HG02571 (cell line): ENCODE data around the gene ZNF805.
"Not testable (repeated sequence)": the region's sequence is repeated elsewhere in the genome, so short reads cannot be mapped to it uniquely, and the experiment has no call there.

Experiments
- ATAC-seq: cut with Tn5 transposase; IDR thresholded peaks from one replicate; pipeline ENCODE4 v1.9.1; 2021; ENCODE audit warnings: mild to moderate bottlenecking, moderate library complexity; ENCODE audit not compliant: unreplicated experiment

ZNF805 gene

DNA sequence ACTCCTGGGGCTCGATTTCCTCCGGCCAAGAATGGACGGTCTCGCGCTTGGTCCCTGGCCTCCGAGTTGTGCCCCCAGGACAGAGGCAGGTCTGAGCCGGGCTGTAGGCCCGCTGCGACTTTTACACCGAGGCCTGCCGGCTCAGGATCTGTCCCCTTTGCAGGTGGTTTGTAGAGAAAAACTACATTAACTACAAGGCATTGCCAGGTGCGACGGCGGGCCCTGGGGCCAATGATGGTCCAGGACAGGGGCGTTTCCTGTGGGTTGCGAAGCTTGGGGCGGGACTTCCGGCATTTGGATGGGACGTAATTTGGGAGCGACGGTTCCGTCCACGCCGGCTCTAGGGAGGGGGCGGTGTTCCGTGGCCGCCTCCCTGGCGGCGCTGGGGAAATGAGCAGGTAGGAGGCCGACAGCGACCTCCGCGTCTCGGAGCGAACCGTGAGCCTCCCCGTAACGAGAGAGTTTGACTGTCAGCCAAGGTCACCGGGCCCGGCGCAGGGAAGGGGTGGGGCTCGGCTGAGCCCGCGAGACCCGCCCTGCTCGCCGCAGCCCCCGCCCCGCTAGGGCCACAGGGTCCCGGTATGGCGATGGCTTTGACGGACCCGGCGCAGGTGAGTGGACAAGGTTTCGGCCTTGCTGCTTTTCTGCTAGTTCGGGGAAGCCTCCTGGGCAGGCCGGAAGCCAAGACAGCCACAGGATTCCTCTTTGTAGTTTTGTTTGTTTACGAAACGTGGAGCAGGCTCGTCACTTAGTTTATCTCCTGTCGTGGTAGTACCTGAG, at the start of gene ZNF805:
ZNF805 (plus strand) TSS at position 322 of the 780 bp plus-strand sequence; CDS start at position 582, 260 bp downstream.
- peak; percentile 88 for ATAC-seq

DNA sequence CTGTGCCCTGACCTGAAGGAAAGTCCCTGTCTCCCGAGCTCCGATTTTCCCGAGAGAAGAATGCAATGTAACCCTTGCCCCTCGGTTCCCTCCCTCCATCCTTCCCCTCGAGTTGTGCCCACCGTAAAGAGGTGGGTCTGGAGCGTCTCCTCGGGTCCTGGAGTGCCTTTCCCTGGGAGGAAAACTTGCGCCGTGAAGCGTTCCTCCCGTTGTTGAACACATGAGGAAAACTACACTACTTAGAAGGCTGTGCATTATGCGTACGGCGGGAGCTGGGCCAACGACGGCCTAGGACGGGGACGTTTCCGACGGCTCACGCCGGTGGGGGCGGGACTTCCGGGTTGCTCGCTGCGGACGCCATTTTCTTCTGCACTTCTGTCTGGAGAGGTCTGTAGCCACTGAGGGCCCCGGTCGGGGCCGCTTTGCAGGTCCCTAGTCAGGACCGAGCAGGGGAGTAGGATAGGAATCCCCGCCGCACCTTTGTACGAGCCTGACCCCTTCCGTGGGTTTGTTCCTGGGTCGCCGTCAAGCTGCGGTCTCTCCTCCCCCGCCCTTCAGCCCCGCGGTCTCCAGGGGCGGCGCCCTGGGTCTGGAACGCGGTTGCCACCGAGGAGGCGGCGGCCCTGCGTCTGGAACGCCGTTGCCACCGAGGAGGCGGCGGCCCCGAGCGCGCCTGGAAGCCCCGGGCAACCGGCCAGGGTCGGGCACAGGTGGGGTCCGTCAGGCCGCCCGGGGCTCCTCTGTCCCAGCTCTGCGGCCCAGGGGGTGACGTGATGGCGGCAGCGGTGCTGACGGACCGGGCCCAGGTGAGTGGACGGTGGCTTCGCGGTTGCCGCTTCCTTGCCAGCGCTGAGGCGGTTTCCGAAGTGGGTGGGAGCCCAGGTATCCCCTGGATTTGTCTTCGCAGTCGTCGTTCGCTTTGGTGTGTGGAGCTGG, 49.0 kb upstream of the ZNF805 start, which contains the start of gene ZNF264:
ZNF264 (plus strand) TSS at position 360 of the 936 bp plus-strand sequence; CDS start at position 774, 414 bp downstream.
- peak; percentile 95 for ATAC-seq

DNA sequence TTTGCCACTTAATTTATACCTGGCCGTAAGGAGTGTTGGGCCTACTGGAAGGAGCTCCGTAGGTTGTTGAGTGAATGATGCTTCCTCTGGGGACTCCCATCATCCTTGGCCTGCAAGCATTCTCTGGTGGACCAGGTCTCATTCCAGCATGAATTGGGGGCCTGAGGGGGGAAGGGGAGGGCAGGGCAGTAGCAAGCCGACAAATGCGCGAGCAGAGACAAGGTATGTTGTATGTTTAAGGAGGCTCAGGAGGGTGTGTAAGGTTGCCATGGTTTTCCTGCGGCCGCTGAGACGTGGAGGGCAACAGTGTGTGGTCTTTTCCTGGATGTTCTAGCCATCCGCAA, 48.4 kb upstream of the ZNF805 start:
- ATAC-seq = no peak

DNA sequence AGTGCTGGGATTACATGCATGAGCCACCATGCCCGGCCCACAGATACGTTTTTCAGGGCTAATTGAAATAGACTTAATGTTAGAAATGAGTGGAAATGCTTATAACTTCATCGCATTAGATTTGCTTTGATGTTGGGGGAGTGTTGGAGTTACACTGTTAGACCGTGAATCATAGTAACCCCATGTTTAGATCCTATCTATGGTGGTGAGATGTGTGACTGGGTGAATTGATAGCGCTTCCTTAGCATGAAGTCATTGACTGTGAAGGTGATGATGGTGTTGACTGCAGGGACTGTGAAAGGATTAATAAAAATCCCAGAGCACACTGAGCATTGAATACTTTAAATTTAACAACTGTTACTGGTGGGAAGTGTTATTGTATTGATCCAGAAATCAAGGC, 47.4 kb upstream of the ZNF805 start:
- no peak for ATAC-seq

- not testable (repeated sequence) for ATAC-seq
Measured at GRCh38 chr19:57197874-57198273, 42.6 kb upstream of the ZNF805 start.

DNA sequence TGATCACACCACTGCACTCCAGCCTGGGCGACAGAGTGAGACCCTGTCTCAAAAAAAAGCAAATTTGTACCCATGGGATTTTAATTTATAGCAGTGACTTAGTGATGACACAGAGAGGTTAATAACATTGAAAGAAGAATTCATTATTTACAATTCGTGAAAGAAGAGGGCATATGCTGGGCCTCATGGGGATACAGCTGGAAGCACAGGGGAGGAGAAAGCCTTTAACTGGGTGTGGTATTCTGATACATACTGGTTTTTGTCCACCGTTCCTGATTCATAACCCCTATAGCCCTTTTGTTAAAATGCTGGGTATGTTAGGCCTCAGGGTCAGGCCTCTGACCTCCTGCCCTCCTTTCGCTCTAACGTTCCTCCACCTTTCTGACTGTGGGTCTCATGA, 38.3 kb upstream of the ZNF805 start:
- ATAC-seq = no peak

GRCh38 chr19:57210381-57210780, 30.1 kb upstream of the ZNF805 start:
- ATAC-seq = no peak

DNA sequence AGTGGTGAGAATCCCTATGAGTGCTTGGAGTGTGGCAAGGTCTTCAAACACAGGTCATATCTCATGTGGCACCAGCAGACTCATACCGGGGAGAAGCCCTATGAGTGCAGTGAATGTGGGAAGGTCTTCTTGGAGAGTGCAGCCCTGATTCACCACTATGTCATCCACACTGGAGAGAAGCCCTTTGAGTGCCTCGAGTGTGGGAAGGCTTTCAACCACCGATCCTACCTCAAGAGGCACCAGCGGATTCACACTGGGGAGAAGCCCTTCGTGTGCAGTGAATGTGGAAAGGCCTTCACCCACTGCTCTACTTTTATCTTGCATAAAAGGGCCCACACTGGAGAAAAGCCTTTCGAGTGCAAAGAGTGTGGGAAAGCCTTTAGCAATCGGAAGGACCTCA, 28.3 kb upstream of the ZNF805 start:
- no peak for ATAC-seq

GRCh38 chr19:57227502-57227901, 12.9 kb upstream of the ZNF805 start:
- ATAC-seq = no peak

DNA sequence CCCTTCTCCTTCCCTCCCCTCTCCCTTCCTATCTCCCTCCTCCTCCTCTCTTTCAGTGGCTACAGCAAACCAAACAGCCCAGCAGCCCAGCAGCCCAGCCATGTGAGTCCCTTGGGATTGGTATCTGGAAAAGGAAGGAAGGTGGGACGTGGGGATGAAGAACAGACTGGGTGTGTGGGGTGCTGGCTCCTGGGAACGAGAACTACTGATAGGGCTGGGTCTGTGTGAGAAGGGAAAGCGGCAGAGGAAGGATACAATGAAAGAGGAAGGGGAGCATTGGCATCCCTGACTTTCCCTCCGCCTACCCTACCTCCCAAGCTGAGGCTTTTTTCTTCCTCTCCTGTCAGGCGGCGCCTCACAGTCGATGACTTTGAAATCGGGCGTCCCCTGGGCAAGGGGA, 8.7 kb upstream of the ZNF805 start:
- no peak for ATAC-seq

DNA sequence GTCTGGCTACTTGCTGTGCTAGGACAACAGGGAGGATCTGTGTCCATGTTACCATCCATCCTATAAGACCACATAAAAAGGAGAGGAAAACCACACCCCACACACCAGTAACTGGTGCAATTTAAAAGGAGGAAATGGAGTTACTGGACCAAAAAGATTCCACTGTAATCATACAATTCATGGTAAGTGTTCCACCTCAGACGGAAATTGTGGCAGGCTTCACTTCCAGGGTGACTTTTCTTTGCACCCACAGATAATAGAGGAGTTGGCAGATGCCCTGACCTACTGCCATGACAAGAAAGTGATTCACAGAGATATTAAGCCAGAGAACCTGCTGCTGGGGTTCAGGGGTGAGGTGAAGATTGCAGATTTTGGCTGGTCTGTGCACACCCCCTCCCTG, 7.2 kb upstream of the ZNF805 start:
- no peak for ATAC-seq

GRCh38 chr19:57239982-57240310, 486 bp upstream of the ZNF805 start:
- ATAC-seq = no peak

GRCh38 chr19:57241176-57241575, 744 bp downstream of the ZNF805 start:
- ATAC-seq = no peak

- no peak for ATAC-seq
Measured at GRCh38 chr19:57242821-57243220, 2.4 kb downstream of the ZNF805 start.

- ATAC-seq = no peak
Measured at GRCh38 chr19:57244513-57244912, 4.1 kb downstream of the ZNF805 start.

- ATAC-seq = no peak
Measured at GRCh38 chr19:57245066-57245465, 4.6 kb downstream of the ZNF805 start.

- no peak for ATAC-seq
Measured at GRCh38 chr19:57245959-57246358, 5.5 kb downstream of the ZNF805 start.

DNA sequence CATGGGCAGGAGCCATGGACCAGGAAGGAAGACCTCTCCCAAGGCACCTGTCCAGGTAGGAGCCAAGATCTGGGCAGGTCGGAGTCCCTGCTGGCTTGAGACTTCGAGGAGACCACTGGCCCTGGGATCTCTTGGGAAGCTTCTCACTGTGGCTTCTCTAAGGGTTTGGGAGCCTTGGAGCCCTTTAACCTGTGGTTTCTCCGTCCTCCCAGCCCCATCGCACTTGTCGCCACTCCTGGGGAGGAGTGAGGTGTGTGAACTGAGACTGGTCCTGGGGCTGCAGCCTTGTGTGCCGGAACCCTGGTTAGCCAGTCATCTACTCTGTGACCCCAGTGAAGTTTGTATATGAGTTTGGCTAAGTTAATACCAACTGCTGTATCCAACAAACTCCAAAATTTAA, 8.2 kb downstream of the ZNF805 start:
- no peak for ATAC-seq

- no peak for ATAC-seq
Measured at GRCh38 chr19:57249329-57249728, 8.9 kb downstream of the ZNF805 start.

GRCh38 chr19:57253767-57254166, 13.3 kb downstream of the ZNF805 start:
- not testable (repeated sequence) for ATAC-seq

GRCh38 chr19:57262044-57262443, 21.6 kb downstream of the ZNF805 start:
- ATAC-seq = no peak

- ATAC-seq = no peak
Measured at GRCh38 chr19:57263244-57263741, 22.9 kb downstream of the ZNF805 start.
